ENCODE measurements around the gene FBXL22.

DNA sequence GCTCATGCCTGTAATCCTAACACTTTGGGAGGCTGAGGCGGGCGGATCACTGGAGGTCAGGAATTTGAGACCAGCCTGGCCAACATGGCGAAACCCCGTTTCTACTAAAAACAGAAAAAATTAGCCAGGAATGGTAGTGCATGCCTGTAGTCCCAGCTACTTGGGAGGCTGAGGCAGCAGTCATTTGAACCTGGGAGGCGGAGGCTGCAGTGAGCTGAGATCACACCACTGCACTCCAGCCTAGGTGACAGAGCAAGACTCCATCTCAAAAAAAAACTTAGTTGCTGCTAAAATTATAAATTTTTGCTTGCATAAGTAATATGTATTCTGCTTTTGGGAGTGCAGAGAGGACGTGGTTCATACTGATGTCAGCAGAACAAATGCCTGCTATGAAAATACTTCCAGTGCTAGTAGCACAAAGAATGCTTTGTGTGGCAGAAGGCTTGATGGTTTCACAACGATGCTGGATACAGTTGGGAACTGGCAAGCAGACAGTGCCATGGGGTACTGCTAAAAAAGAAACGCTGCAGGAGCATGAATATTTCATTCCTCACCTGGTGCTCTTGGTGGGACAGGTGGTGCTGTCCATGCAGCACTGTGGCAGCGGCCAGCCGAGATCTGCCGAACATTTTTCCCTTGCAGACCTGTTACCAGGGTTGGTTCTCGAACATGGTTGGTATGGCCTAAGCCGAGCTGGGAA, 31.1 kb downstream of the FBXL22 start:
- TF ChIP-seq, protein P1, sequence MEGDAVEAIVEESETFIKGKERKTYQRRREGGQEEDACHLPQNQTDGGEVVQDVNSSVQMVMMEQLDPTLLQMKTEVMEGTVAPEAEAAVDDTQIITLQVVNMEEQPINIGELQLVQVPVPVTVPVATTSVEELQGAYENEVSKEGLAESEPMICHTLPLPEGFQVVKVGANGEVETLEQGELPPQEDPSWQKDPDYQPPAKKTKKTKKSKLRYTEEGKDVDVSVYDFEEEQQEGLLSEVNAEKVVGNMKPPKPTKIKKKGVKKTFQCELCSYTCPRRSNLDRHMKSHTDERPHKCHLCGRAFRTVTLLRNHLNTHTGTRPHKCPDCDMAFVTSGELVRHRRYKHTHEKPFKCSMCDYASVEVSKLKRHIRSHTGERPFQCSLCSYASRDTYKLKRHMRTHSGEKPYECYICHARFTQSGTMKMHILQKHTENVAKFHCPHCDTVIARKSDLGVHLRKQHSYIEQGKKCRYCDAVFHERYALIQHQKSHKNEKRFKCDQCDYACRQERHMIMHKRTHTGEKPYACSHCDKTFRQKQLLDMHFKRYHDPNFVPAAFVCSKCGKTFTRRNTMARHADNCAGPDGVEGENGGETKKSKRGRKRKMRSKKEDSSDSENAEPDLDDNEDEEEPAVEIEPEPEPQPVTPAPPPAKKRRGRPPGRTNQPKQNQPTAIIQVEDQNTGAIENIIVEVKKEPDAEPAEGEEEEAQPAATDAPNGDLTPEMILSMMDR (IDR thresholded peaks at IDR 0.05) = no peak
- TF ChIP-seq POLR2A (IDR thresholded peaks at IDR 0.05) = no peak

Measured in right lobe of liver (tissue), 4 donors.